H1 (cell line): ENCODE results near the gene NFKBIE. TPM values are rescaled to one million over a fixed set of nuclear protein-coding genes. Genes with fewer than 3 reads are reported as not detected.

Experiments
- CBX5 ChIP-seq: fragments of 300-800, 300-1000 bp; sonication (generic); IDR thresholded peaks from 2 replicates; pipeline ENCODE4 v1.7.1; 2016; ENCODE audit warnings: antibody characterized with exemption, low read length, low read depth
- CTBP2 ChIP-seq: IDR thresholded peaks from 2 replicates; pipeline ENCODE4 v1.7.0; 2011; ENCODE audit warnings: borderline replicate concordance, mild to moderate bottlenecking, moderate library complexity, mixed read lengths, low read length; ENCODE audit not compliant: insufficient read depth, insufficient read length
- JUND ChIP-seq: IDR thresholded peaks from 2 replicates; pipeline ENCODE4 v1.6.1; 2011; ENCODE audit warnings: mild to moderate bottlenecking, improper control_type of control experiment, low read length
- MAX ChIP-seq: IDR thresholded peaks from 2 replicates; pipeline ENCODE4 v1.6.1; 2012; ENCODE audit warnings: inconsistent platforms
- NRF1 ChIP-seq: IDR thresholded peaks from 2 replicates; pipeline ENCODE4 v1.6.1; 2011; ENCODE audit warnings: mild to moderate bottlenecking, low read depth, low read length, improper control_type of control experiment
- SP2 ChIP-seq: IDR thresholded peaks from 2 replicates; pipeline ENCODE4 v1.6.1; 2012; ENCODE audit warnings: mild to moderate bottlenecking, low read length, inconsistent platforms
- polyA plus RNA-seq, 7 experiments: library from polyadenylated mRNA; depleted of rRNA in 3 of 7; stranded (reverse) in 5 of 7; unstranded in 2 of 7; fragments of >200 nt in 5 of 7; fragments of 200-250 nt in 2 of 7; gene quantifications; 1 replicate in 5 of 7; 2 replicates in 1 of 7; 4 replicates in 1 of 7; pipeline versions ENCODE4 v1.2.1 to v1.2.3, GENCODE V29; 2011 to 2013; ENCODE audit warnings: missing spikeins in 2 of 7, mixed read lengths in 2 of 7
- total RNA-seq: library from RNA; stranded (reverse); fragmentation: NEBNext Ultra II Directional; extraction: Animal tissue kit (Norgen Biotek cat#: 25700); gene quantifications from 2 replicates; pipeline ENCODE4 v1.2.1, GENCODE V29; 2021
- TF ChIP-seq, protein P1 (sequence below): IDR thresholded peaks from 2 replicates; pipeline ENCODE4 v1.6.1; 2011; ENCODE audit warnings: low read length, improper control_type of control experiment

The NFKBIE gene
- total and polyA plus RNA-seq, 2 of the 8 experiments (the other 6 are each of a cell fraction or from before 2014, with no cell fraction given) = 13.5 to 19.2 TPM

GRCh38 chr6:44303842-44304241, 38.5 kb upstream of the NFKBIE start (continued):
- TF ChIP-seq NRF1 (no peak), SP2 (no peak), CBX5 (no peak), MAX (no peak), CTBP2 (no peak), JUND (no peak)
- TF ChIP-seq, protein P1, sequence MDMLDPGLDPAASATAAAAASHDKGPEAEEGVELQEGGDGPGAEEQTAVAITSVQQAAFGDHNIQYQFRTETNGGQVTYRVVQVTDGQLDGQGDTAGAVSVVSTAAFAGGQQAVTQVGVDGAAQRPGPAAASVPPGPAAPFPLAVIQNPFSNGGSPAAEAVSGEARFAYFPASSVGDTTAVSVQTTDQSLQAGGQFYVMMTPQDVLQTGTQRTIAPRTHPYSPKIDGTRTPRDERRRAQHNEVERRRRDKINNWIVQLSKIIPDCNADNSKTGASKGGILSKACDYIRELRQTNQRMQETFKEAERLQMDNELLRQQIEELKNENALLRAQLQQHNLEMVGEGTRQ = no peak
- TF ChIP-seq, all 59 proteins: peak for 0
